ENCODE measurements around the gene CHAF1A.
A peak's percentile ranks its signal among the peaks of the same experiment; 100 is the strongest.

Gene CHAF1A

GRCh38 chr19:4464815-4465581, 62.6 kb downstream of the CHAF1A start:
- no peaks in the 10 kb centered on the region for H3K36me3 ChIP-seq (ENCODE audit: insufficient read depth, low read depth, low read length)
- H3K4me3 ChIP-seq (ENCODE audit: low read length) = no peak overlapping the region
- H3K27ac ChIP-seq (ENCODE audit: low read length) = no peak overlapping the region
- no peaks in the 10 kb centered on the region for H3K4me1 ChIP-seq (ENCODE audit: insufficient read depth, low read length)
- H3K9me3 ChIP-seq (ENCODE audit: insufficient read depth, low read depth, low read length) = no peaks in the 10 kb centered on the region
- H3K27me3 ChIP-seq (ENCODE audit: insufficient read depth, low read length) = no peaks in the 10 kb centered on the region
- H3K9ac ChIP-seq (ENCODE audit: low read depth, low read length) = no peak overlapping the region

- no peak overlapping the region for H3K4me3 ChIP-seq (ENCODE audit: low read length)
- H3K4me1 ChIP-seq (ENCODE audit: insufficient read depth, low read length) = no peaks in the 10 kb centered on the region
- no peaks in the 10 kb centered on the region for H3K36me3 ChIP-seq (ENCODE audit: insufficient read depth, low read depth, low read length)
- no peak overlapping the region for H3K27ac ChIP-seq (ENCODE audit: low read length)
- H3K27me3 ChIP-seq (ENCODE audit: insufficient read depth, low read length) = no peaks in the 10 kb centered on the region
- no peak overlapping the region for H3K9ac ChIP-seq (ENCODE audit: low read depth, low read length)
- no peaks in the 10 kb centered on the region for H3K9me3 ChIP-seq (ENCODE audit: insufficient read depth, low read depth, low read length)
Observed at GRCh38 chr19:4467835-4468234, 65.4 kb downstream of the CHAF1A start.

- Histone ChIP-seq H3K4me3 (ENCODE audit: low read length) (peak overlapping the region; percentile 76), H3K36me3 (ENCODE audit: insufficient read depth, low read depth, low read length) (peaks cover 10% of the 10 kb centered on the region), H3K27me3 (ENCODE audit: insufficient read depth, low read length) (no peaks in the 10 kb centered on the region), H3K27ac (ENCODE audit: low read length) (peak overlapping the region; percentile 2), H3K4me1 (ENCODE audit: insufficient read depth, low read length) (0 out of 2 replicates have a peak, but pooled peaks cover 5% of the 10 kb centered on the region), H3K9ac (ENCODE audit: low read depth, low read length) (peak overlapping the region; percentile 63; the same call in 1 of the 2 replicates), H3K9me3 (ENCODE audit: insufficient read depth, low read depth, low read length) (no peaks in the 10 kb centered on the region)
Observed at GRCh38 chr19:4471403-4472173, 69.1 kb downstream of the CHAF1A start.

- H3K9ac ChIP-seq (ENCODE audit: low read depth, low read length) = peak within 1 kb of the TSS; percentile 80
- no peaks in the 10 kb centered on the region for H3K9me3 ChIP-seq (ENCODE audit: insufficient read depth, low read depth, low read length)
- 0 out of 2 replicates have a peak, but pooled peaks cover 5% of the 10 kb centered on the region for H3K4me1 ChIP-seq (ENCODE audit: insufficient read depth, low read length)
- H3K27ac ChIP-seq (ENCODE audit: low read length) = peak within 1 kb of the TSS; percentile 2
- H3K27me3 ChIP-seq (ENCODE audit: insufficient read depth, low read length) = no peaks in the 10 kb centered on the region
- peaks cover 18% of the 10 kb centered on the region for H3K36me3 ChIP-seq (ENCODE audit: insufficient read depth, low read depth, low read length)
- peak within 1 kb of the TSS; percentile 76 for H3K4me3 ChIP-seq (ENCODE audit: low read length)
Observed at GRCh38 chr19:4472174-4472974, 69.9 kb downstream of the CHAF1A start, which contains the start of gene HDGFL2. Gene HDGFL2 (plus strand): TSS chr19:4472297. CDS start chr19:4472351, 54 bp downstream.

GRCh38 chr19:4473011-4473762, 70.7 kb downstream of the CHAF1A start:
- peak overlapping the region; percentile 80 for H3K9ac ChIP-seq (ENCODE audit: low read depth, low read length)
- H3K36me3 ChIP-seq (ENCODE audit: insufficient read depth, low read depth, low read length) = peaks cover 22% of the 10 kb centered on the region
- peak overlapping the region; percentile 74 for H3K4me3 ChIP-seq (ENCODE audit: low read length)
- 0 out of 2 replicates have a peak, but pooled peaks cover 5% of the 10 kb centered on the region for H3K4me1 ChIP-seq (ENCODE audit: insufficient read depth, low read length)
- no peaks in the 10 kb centered on the region for H3K27me3 ChIP-seq (ENCODE audit: insufficient read depth, low read length)
- H3K9me3 ChIP-seq (ENCODE audit: insufficient read depth, low read depth, low read length) = no peaks in the 10 kb centered on the region
- no peak overlapping the region for H3K27ac ChIP-seq (ENCODE audit: low read length)

GRCh38 chr19:4473763-4474513, 71.5 kb downstream of the CHAF1A start:
- Histone ChIP-seq H3K27me3 (ENCODE audit: insufficient read depth, low read length) (no peaks in the 10 kb centered on the region), H3K4me1 (ENCODE audit: insufficient read depth, low read length) (0 out of 2 replicates have a peak, but pooled peaks cover 5% of the 10 kb centered on the region), H3K9ac (ENCODE audit: low read depth, low read length) (peak overlapping the region; percentile 76; the same call in 1 of the 2 replicates), H3K27ac (ENCODE audit: low read length) (peak overlapping the region; percentile 26), H3K36me3 (ENCODE audit: insufficient read depth, low read depth, low read length) (peaks cover 29% of the 10 kb centered on the region), H3K9me3 (ENCODE audit: insufficient read depth, low read depth, low read length) (no peaks in the 10 kb centered on the region), H3K4me3 (ENCODE audit: low read length) (peak overlapping the region; percentile 74)

GRCh38 chr19:4474514-4475022, 72.1 kb downstream of the CHAF1A start:
- Histone ChIP-seq H3K9ac (ENCODE audit: low read depth, low read length) (peak overlapping the region; percentile 76; the same call in 1 of the 2 replicates), H3K36me3 (ENCODE audit: insufficient read depth, low read depth, low read length) (peaks cover 33% of the 10 kb centered on the region), H3K27ac (ENCODE audit: low read length) (peak overlapping the region; percentile 26), H3K4me1 (ENCODE audit: insufficient read depth, low read length) (0 out of 2 replicates have a peak, but pooled peaks cover 5% of the 10 kb centered on the region), H3K27me3 (ENCODE audit: insufficient read depth, low read length) (no peaks in the 10 kb centered on the region), H3K4me3 (ENCODE audit: low read length) (peak overlapping the region; percentile 74), H3K9me3 (ENCODE audit: insufficient read depth, low read depth, low read length) (no peaks in the 10 kb centered on the region)

- Histone ChIP-seq H3K9me3 (ENCODE audit: insufficient read depth, low read depth, low read length) (no peaks in the 10 kb centered on the region), H3K27me3 (ENCODE audit: insufficient read depth, low read length) (no peaks in the 10 kb centered on the region), H3K4me1 (ENCODE audit: insufficient read depth, low read length) (0 out of 2 replicates have a peak, but pooled peaks cover 5% of the 10 kb centered on the region), H3K36me3 (ENCODE audit: insufficient read depth, low read depth, low read length) (peaks cover 42% of the 10 kb centered on the region), H3K4me3 (ENCODE audit: low read length) (no peak overlapping the region), H3K27ac (ENCODE audit: low read length) (no peak overlapping the region), H3K9ac (ENCODE audit: low read depth, low read length) (no peak overlapping the region)
Observed at GRCh38 chr19:4477034-4477801, 74.8 kb downstream of the CHAF1A start.

GRCh38 chr19:4482721-4483364, 80.4 kb downstream of the CHAF1A start:
- Histone ChIP-seq H3K9me3 (ENCODE audit: insufficient read depth, low read depth, low read length) (no peaks in the 10 kb centered on the region), H3K36me3 (ENCODE audit: insufficient read depth, low read depth, low read length) (peaks cover 31% of the 10 kb centered on the region), H3K9ac (ENCODE audit: low read depth, low read length) (no peak overlapping the region), H3K27ac (ENCODE audit: low read length) (no peak overlapping the region), H3K27me3 (ENCODE audit: insufficient read depth, low read length) (no peaks in the 10 kb centered on the region), H3K4me1 (ENCODE audit: insufficient read depth, low read length) (no peaks in the 10 kb centered on the region), H3K4me3 (ENCODE audit: low read length) (no peak overlapping the region)
